Measurements from ENCODE around the gene GALNTL6.

DNA sequence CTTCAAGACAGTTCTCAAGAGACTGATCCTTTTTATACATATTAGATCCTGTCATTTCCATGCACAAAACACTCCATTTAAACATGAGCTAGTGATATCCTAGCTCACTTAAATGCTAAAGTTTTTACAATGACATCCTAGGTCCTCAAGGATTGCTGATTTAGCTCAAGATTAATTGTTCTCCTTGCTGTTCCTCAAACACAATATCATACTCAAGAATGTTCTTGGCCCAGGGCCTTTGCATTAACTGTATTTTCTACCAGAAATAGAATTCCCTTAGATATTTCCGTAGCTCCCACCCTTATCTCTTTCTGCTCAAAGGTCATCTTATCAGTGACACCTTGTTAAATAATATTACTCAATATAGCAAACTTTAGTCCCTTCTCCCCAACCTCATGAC is 270.1 kb downstream of the GALNTL6 start:
- TF ChIP-seq POLR2AphosphoS5 (IDR thresholded peaks at IDR 0.05; ENCODE audit: low read depth, low read length) (no peak), TAF1 (IDR thresholded peaks at IDR 0.05; ENCODE audit: low read depth, low read length) (no peak), POLR2A (IDR thresholded peaks at IDR 0.05; ENCODE audit: low read depth, low read length) (no peak), SPI1 (IDR thresholded peaks at IDR 0.05; ENCODE audit: low read depth, low read length) (no peak), PAX5 (IDR thresholded peaks at IDR 0.05; ENCODE audit: insufficient read depth, low read length, severe bottlenecking) (no peak)
